Activated T-helper 1 cell treated with anti-CD3 and anti-CD28 coated beads, Interleukin-12 subunit alpha, Interleukin-12 subunit beta, Interleukin-2, Interleukin-4 antibody, amounts not matched to agents 30 ng/mL and 10 ng/mL and 1 ng/mL, durations not matched to agents 14 hours and 24 hours and 36 hours (primary cell): ENCODE measurements around the gene DMBX1. TPM values are rescaled to one million over a fixed set of nuclear protein-coding genes. Genes with fewer than 3 reads are reported as not detected.

ENCODE experiments used
- DNase-seq: peaks from one replicate; pipeline ENCODE4 v3.0.0; 2021; ENCODE audit warnings: low spot score
- H3K27ac Mint-ChIP-seq: one replicate; pipeline ENCODE4 v1.8.0; 2021; ENCODE audit warnings: mild to moderate bottlenecking, mixed read lengths
- H3K27me3 Mint-ChIP-seq: one replicate; pipeline ENCODE4 v1.8.0; 2022; ENCODE audit warnings: mild to moderate bottlenecking, moderate library complexity, mixed read lengths; ENCODE audit not compliant: insufficient read depth
- H3K36me3 Mint-ChIP-seq: one replicate; pipeline ENCODE4 v1.8.0; 2021; ENCODE audit warnings: low read depth, mixed read lengths
- H3K4me1 Mint-ChIP-seq: one replicate; pipeline ENCODE4 v1.8.0; 2021; ENCODE audit warnings: low read depth, mixed read lengths
- H3K4me3 Mint-ChIP-seq: one replicate; pipeline ENCODE4 v1.8.0; 2021; ENCODE audit warnings: mild to moderate bottlenecking, moderate library complexity, mixed read lengths
- H3K9me3 Mint-ChIP-seq: one replicate; pipeline ENCODE4 v1.8.0; 2021; ENCODE audit warnings: mixed read lengths
- intact Hi-C: fragments of 100-400 bp; cut with micrococcal nuclease; formaldehyde crosslinking; loops from one replicate; pipeline ENCODE4 v1.15.1; 2024
- total RNA-seq: library from RNA; stranded (reverse); gene quantifications from 2 replicates; pipeline ENCODE4 v1.2.3, GENCODE V29; 2022

Gene DMBX1
- total RNA-seq, 1 donor from 2014 or later: not detected

- peak overlapping the region; percentile 18 for H3K27ac Mint-ChIP-seq
- H3K4me1 Mint-ChIP-seq: peaks cover 21% of the 10 kb centered on the region
- no peak overlapping the region for H3K4me3 Mint-ChIP-seq
- DNase-seq: no peak
- H3K36me3 Mint-ChIP-seq: no peaks in the 10 kb centered on the region
- intact Hi-C loops: loop anchor here (1.0 kb wide), 6 partner anchors 39 to 197 kb away; partner anchors contain the start of gene DMBX1
- H3K27me3 Mint-ChIP-seq: peaks cover 16% of the 10 kb centered on the region
- no peaks in the 10 kb centered on the region for H3K9me3 Mint-ChIP-seq
Observed at GRCh38 chr1:46528297-46528955, 38.8 kb downstream of the DMBX1 start.

GRCh38 chr1:46529031-46529630 is 39.5 kb downstream of the DMBX1 start:
- no peak overlapping the region for H3K4me3 Mint-ChIP-seq
- H3K9me3 Mint-ChIP-seq: no peaks in the 10 kb centered on the region
- peak overlapping the region; percentile 41 for H3K27ac Mint-ChIP-seq
- H3K27me3 Mint-ChIP-seq: peaks cover 20% of the 10 kb centered on the region
- no peak for DNase-seq
- peaks cover 26% of the 10 kb centered on the region for H3K4me1 Mint-ChIP-seq
- intact Hi-C loops: no loop called here
- peaks cover 2% of the 10 kb centered on the region for H3K36me3 Mint-ChIP-seq

- Mint-ChIP-seq H3K9me3 (no peaks in the 10 kb centered on the region), H3K4me1 (peaks cover 26% of the 10 kb centered on the region), H3K27me3 (peaks cover 31% of the 10 kb centered on the region), H3K36me3 (peaks cover 2% of the 10 kb centered on the region), H3K27ac (no peak overlapping the region), H3K4me3 (no peak overlapping the region)
- no peak for DNase-seq
- intact Hi-C loops: loop anchor here (5.0 kb wide), 2 partner anchors 72 to 137 kb away; partner anchors contain the start of genes ATPAF1 and MKNK1
Observed at GRCh38 chr1:46530311-46530710, 40.7 kb downstream of the DMBX1 start.

- intact Hi-C loops: loop anchor here (5.0 kb wide), 2 partner anchors 71 to 136 kb away; partner anchors contain the start of genes ATPAF1 and MKNK1
- Mint-ChIP-seq H3K9me3 (no peaks in the 10 kb centered on the region), H3K4me1 (peaks cover 26% of the 10 kb centered on the region), H3K36me3 (peaks cover 2% of the 10 kb centered on the region), H3K27me3 (peaks cover 33% of the 10 kb centered on the region), H3K4me3 (no peak overlapping the region), H3K27ac (no peak overlapping the region)
- DNase-seq: no peak
Observed at GRCh38 chr1:46530791-46531409, 41.3 kb downstream of the DMBX1 start.

- Mint-ChIP-seq H3K27me3 (peaks cover 42% of the 10 kb centered on the region), H3K36me3 (peaks cover 2% of the 10 kb centered on the region), H3K9me3 (no peaks in the 10 kb centered on the region), H3K4me1 (peaks cover 26% of the 10 kb centered on the region), H3K4me3 (no peak overlapping the region), H3K27ac (no peak overlapping the region)
- intact Hi-C loops: loop anchor here (2.0 to 5.0 kb wide), 3 partner anchors 70 to 135 kb away; partner anchors contain the start of genes ATPAF1, MKNK1 and MOB3C
- no peak for DNase-seq
Observed at GRCh38 chr1:46532095-46532494, 42.5 kb downstream of the DMBX1 start.

GRCh38 chr1:46532498-46533178 is 43.0 kb downstream of the DMBX1 start:
- intact Hi-C loops: loop anchor here (1.0 to 5.0 kb wide), 4 partner anchors 70 to 193 kb away; partner anchors contain the start of genes ATPAF1, MKNK1 and MOB3C
- Mint-ChIP-seq H3K27me3 (peaks cover 45% of the 10 kb centered on the region), H3K4me3 (no peak overlapping the region), H3K4me1 (peaks cover 25% of the 10 kb centered on the region), H3K9me3 (no peaks in the 10 kb centered on the region), H3K36me3 (peaks cover 2% of the 10 kb centered on the region), H3K27ac (no peak overlapping the region)
- DNase-seq: peak; percentile 57

GRCh38 chr1:46533179-46533864 is 43.7 kb downstream of the DMBX1 start:
- peak; percentile 34 for DNase-seq
- Mint-ChIP-seq H3K36me3 (peaks cover 2% of the 10 kb centered on the region), H3K4me1 (peaks cover 18% of the 10 kb centered on the region), H3K4me3 (peak overlapping the region; percentile 84), H3K27ac (no peak overlapping the region), H3K9me3 (no peaks in the 10 kb centered on the region), H3K27me3 (peaks cover 40% of the 10 kb centered on the region)
- intact Hi-C loops: loop anchor here (1.0 to 5.0 kb wide), 4 partner anchors 69 to 192 kb away; partner anchors contain the start of genes ATPAF1, MKNK1 and MOB3C

- no peak for DNase-seq
- no peak overlapping the region for H3K27ac Mint-ChIP-seq
- H3K4me1 Mint-ChIP-seq: peaks cover 5% of the 10 kb centered on the region
- H3K27me3 Mint-ChIP-seq: peaks cover 33% of the 10 kb centered on the region
- intact Hi-C loops: no loop called here
- no peaks in the 10 kb centered on the region for H3K9me3 Mint-ChIP-seq
- H3K36me3 Mint-ChIP-seq: peaks cover 2% of the 10 kb centered on the region
- no peak overlapping the region for H3K4me3 Mint-ChIP-seq
Observed at GRCh38 chr1:46535063-46535462, 45.4 kb downstream of the DMBX1 start.

GRCh38 chr1:46536527-46536926 is 46.9 kb downstream of the DMBX1 start:
- Mint-ChIP-seq H3K9me3 (no peaks in the 10 kb centered on the region), H3K4me3 (no peak overlapping the region), H3K27me3 (peaks cover 39% of the 10 kb centered on the region), H3K4me1 (peaks cover 5% of the 10 kb centered on the region), H3K27ac (no peak overlapping the region), H3K36me3 (peaks cover 2% of the 10 kb centered on the region)
- intact Hi-C loops: no loop called here
- no peak for DNase-seq

- H3K27ac Mint-ChIP-seq: no peak overlapping the region
- no peak for DNase-seq
- no peaks in the 10 kb centered on the region for H3K9me3 Mint-ChIP-seq
- intact Hi-C loops: no loop called here
- H3K4me3 Mint-ChIP-seq: no peak overlapping the region
- peaks cover 5% of the 10 kb centered on the region for H3K4me1 Mint-ChIP-seq
- peaks cover 2% of the 10 kb centered on the region for H3K36me3 Mint-ChIP-seq
- peaks cover 47% of the 10 kb centered on the region for H3K27me3 Mint-ChIP-seq
Observed at GRCh38 chr1:46537651-46538050, 48.0 kb downstream of the DMBX1 start.

- H3K27me3 Mint-ChIP-seq: peaks cover 50% of the 10 kb centered on the region
Observed at GRCh38 chr1:46538147-46538546, 48.5 kb downstream of the DMBX1 start.

More at GRCh38 chr1:46538147-46538546, 48.5 kb downstream of the DMBX1 start:
- no peak overlapping the region for H3K4me3 Mint-ChIP-seq
- H3K4me1 Mint-ChIP-seq: peaks cover 5% of the 10 kb centered on the region
- no peak overlapping the region for H3K27ac Mint-ChIP-seq
- H3K9me3 Mint-ChIP-seq: no peaks in the 10 kb centered on the region
- no peak for DNase-seq
- intact Hi-C loops: no loop called here
- peaks cover 2% of the 10 kb centered on the region for H3K36me3 Mint-ChIP-seq
